H1 (cell line): Measurements from ENCODE around the gene TBX2. TPM values are rescaled to one million over a fixed set of nuclear protein-coding genes. Genes with fewer than 3 reads are reported as not detected.

Experiments
- CTCF ChIA-PET: fragments of 300-600 bp; sonication (Branson Sonifier 250); formaldehyde crosslinking; loops from one replicate; lab custom pipeline; 2021; ENCODE audit not compliant: partially characterized antibody; lab: Charles Lee
- POLR2A ChIA-PET: fragments of 300-600 bp; sonication (Branson Sonifier 250); formaldehyde crosslinking; loops from one replicate; lab custom pipeline; 2021; ENCODE audit warnings: inconsistent platforms; ENCODE audit not compliant: partially characterized antibody; lab: Charles Lee
- DNase-seq, 2 experiments: peaks; one replicate each; pipeline versions ENCODE4 v3.0.0 to v3.0.0-alpha.2; 2010 to 2022; ENCODE audit warnings: low spot score in 2 of 2, low read depth in 1 of 2, mixed read lengths in 1 of 2
- FAIRE-seq: peaks from 2 replicates; lab custom pipeline; 2011; peaks lifted over from hg19 to GRCh38; lab: Jason Lieb, UNC
- H2AFZ ChIP-seq: 2 replicates; pipeline ENCODE4 v1.8.1; 2012; ENCODE audit warnings: low read length, inconsistent platforms
- H2AK5ac ChIP-seq: 2 replicates; pipeline ENCODE4 v1.6.1; 2013; ENCODE audit warnings: low read depth, low read length
- H2BK120ac ChIP-seq: replicated peaks from 2 replicates; pipeline ENCODE3; 2013; ENCODE audit warnings: low read depth, low read length, inconsistent platforms
- H2BK12ac ChIP-seq: 2 replicates; pipeline ENCODE4 v1.6.1; 2013; ENCODE audit warnings: low read depth, low read length
- H2BK15ac ChIP-seq: 2 replicates; pipeline ENCODE4 v1.6.1; 2013; ENCODE audit warnings: low read length
- H2BK20ac ChIP-seq: 2 replicates; pipeline ENCODE4 v1.6.1; 2013; ENCODE audit warnings: low read length
- H2BK5ac ChIP-seq: 2 replicates; pipeline ENCODE4 v1.6.1; 2013; ENCODE audit warnings: low read depth, low read length
- H3K14ac ChIP-seq: 2 replicates; pipeline ENCODE4 v1.6.1; 2013; ENCODE audit warnings: inconsistent platforms; ENCODE audit not compliant: insufficient read length
- H3K18ac ChIP-seq: 2 replicates; pipeline ENCODE4 v1.6.1; 2013; ENCODE audit warnings: low read length; ENCODE audit errors: extremely low read depth
- H3K23ac ChIP-seq: 2 replicates; pipeline ENCODE4 v1.6.1; 2013; ENCODE audit warnings: inconsistent platforms; ENCODE audit not compliant: insufficient read length
- H3K23me2 ChIP-seq: 2 replicates; pipeline ENCODE4 v1.6.1; 2013; ENCODE audit warnings: low read depth, low read length
- H3K27ac ChIP-seq: 2 replicates; pipeline ENCODE4 v1.6.1; 2011; ENCODE audit warnings: low read depth, low read length, inconsistent platforms
- H3K27me3 ChIP-seq, 4 experiments: replicated peaks in 1 of 4; 1 replicate in 1 of 4; 2 replicates in 3 of 4; pipeline versions ENCODE4 v1.6.1 to v1.8.1; 2011 to 2013; ENCODE audit warnings: low read length in 3 of 4, mild to moderate bottlenecking in 3 of 4, inconsistent platforms in 2 of 4, mixed read lengths in 2 of 4, moderate library complexity in 1 of 4; ENCODE audit not compliant: control insufficient read depth in 3 of 4, insufficient read depth in 3 of 4; ENCODE audit errors: extremely low read depth in 1 of 4
- H3K36me3 ChIP-seq, 4 experiments: 2 replicates each; pipeline versions ENCODE4 v1.6.1 to v1.8.1; 2011 to 2013; ENCODE audit warnings: mild to moderate bottlenecking in 4 of 4, low read length in 3 of 4, moderate library complexity in 2 of 4, control low read depth in 1 of 4, inconsistent platforms in 1 of 4; ENCODE audit not compliant: insufficient read depth in 4 of 4, control insufficient read depth in 2 of 4
- H3K4ac ChIP-seq: replicated peaks from 2 replicates; pipeline ENCODE3; 2013; ENCODE audit warnings: low read length, low read depth, mixed read lengths, inconsistent platforms; ENCODE audit not compliant: insufficient read length
- H3K4me1 ChIP-seq, 4 experiments: replicated peaks in 1 of 4; 1 replicate in 1 of 4; 2 replicates in 3 of 4; pipeline versions ENCODE4 v1.6.1 to v1.8.1; 2011 to 2013; ENCODE audit warnings: low read length in 3 of 4, inconsistent platforms in 2 of 4, mixed read lengths in 1 of 4; ENCODE audit not compliant: insufficient read depth in 4 of 4, control insufficient read depth in 3 of 4
- H3K4me2 ChIP-seq, 2 experiments: 2 replicates each; pipeline versions ENCODE4 v1.6.1 to v1.8.1; 2011 to 2013; ENCODE audit warnings: low read depth in 2 of 2, low read length in 2 of 2, control low read depth in 1 of 2, inconsistent platforms in 1 of 2, mild to moderate bottlenecking in 1 of 2; ENCODE audit not compliant: insufficient read depth in 1 of 2
- H3K4me3 ChIP-seq, 4 experiments: fragments of 200-600, 300-600 bp in 1 of 4; sonication (generic), shearing (Covaris generic), sonication (Bioruptor Twin) in 1 of 4; 2 replicates each; pipeline versions ENCODE4 v1.5.1 to v1.8.1; 2011 to 2016; ENCODE audit warnings: low read length in 4 of 4, low read depth in 3 of 4, control low read depth in 2 of 4, inconsistent platforms in 2 of 4, mild to moderate bottlenecking in 2 of 4, mixed read lengths in 1 of 4, moderate library complexity in 1 of 4; ENCODE audit not compliant: insufficient read depth in 2 of 4; ENCODE audit errors: extremely low read depth in 1 of 4
- H3K56ac ChIP-seq: replicated peaks from 2 replicates; pipeline ENCODE3; 2013; ENCODE audit warnings: low read depth, mild to moderate bottlenecking, mixed read lengths, low read length, inconsistent platforms; ENCODE audit not compliant: insufficient read length
- H3K79me1 ChIP-seq: 2 replicates; pipeline ENCODE4 v1.6.1; 2013; ENCODE audit warnings: low read depth, low read length, control low read depth
- H3K79me2 ChIP-seq, 2 experiments: 2 replicates each; pipeline versions ENCODE4 v1.6.1 to v1.8.1; 2012 to 2013; ENCODE audit warnings: low read length in 2 of 2, mild to moderate bottlenecking in 2 of 2, inconsistent platforms in 1 of 2; ENCODE audit not compliant: insufficient read depth in 2 of 2, control insufficient read depth in 1 of 2
- H3K9ac ChIP-seq, 4 experiments: replicated peaks in 1 of 4; 1 replicate in 1 of 4; 2 replicates in 3 of 4; pipeline versions ENCODE4 v1.6.1 to v1.8.1; 2011 to 2013; ENCODE audit warnings: low read depth in 3 of 4, low read length in 3 of 4, control low read depth in 2 of 4, mild to moderate bottlenecking in 2 of 4, moderate library complexity in 2 of 4, inconsistent platforms in 1 of 4; ENCODE audit errors: extremely low read depth in 1 of 4
- H3K9me3 ChIP-seq, 2 experiments: 2 replicates each; pipeline versions ENCODE4 v1.6.1 to v1.8.1; 2012 to 2013; ENCODE audit warnings: mild to moderate bottlenecking in 2 of 2, moderate library complexity in 2 of 2, control low read depth in 1 of 2, inconsistent platforms in 1 of 2, low read depth in 1 of 2, low read length in 1 of 2, mixed read lengths in 1 of 2; ENCODE audit not compliant: insufficient read depth in 2 of 2
- H4K20me1 ChIP-seq, 2 experiments: replicated peaks in 1 of 2; 2 replicates each; pipeline versions ENCODE3 to v1.8.1; 2011 to 2013; ENCODE audit warnings: inconsistent platforms in 2 of 2, low read length in 2 of 2, mild to moderate bottlenecking in 1 of 2; ENCODE audit not compliant: insufficient read depth in 2 of 2, control insufficient read depth in 1 of 2
- H4K5ac ChIP-seq: 2 replicates; pipeline ENCODE4 v1.6.1; 2013; ENCODE audit warnings: low read length, low read depth, mixed read lengths, inconsistent platforms; ENCODE audit not compliant: insufficient read length
- H4K8ac ChIP-seq: 2 replicates; pipeline ENCODE4 v1.8.0; 2013; ENCODE audit warnings: mild to moderate bottlenecking, moderate library complexity, low read length, inconsistent platforms; ENCODE audit not compliant: insufficient read depth; ENCODE audit errors: extremely low read depth
- H4K91ac ChIP-seq: replicated peaks from 2 replicates; pipeline ENCODE3; 2013; ENCODE audit warnings: low read length, mixed read lengths, inconsistent platforms; ENCODE audit not compliant: insufficient read length
- JUND ChIP-seq: IDR thresholded peaks from 2 replicates; pipeline ENCODE4 v1.6.1; 2011; ENCODE audit warnings: mild to moderate bottlenecking, improper control_type of control experiment, low read length
- TAF7 ChIP-seq: optimal IDR thresholded peaks from 2 replicates; pipeline ENCODE3; 2011; ENCODE audit warnings: low read depth, mild to moderate bottlenecking, inconsistent platforms, low read length, moderate library complexity, borderline replicate concordance
- WGBS, 2 experiments: shearing (Covaris generic) in 1 of 2; methylation state at CpG; one replicate each; pipeline versions ENCODE4 v1.1.6 to v1.1.7; 2013 to 2015; ENCODE audit warnings: low lambda C conversion rate in 2 of 2, mixed read lengths in 2 of 2, inconsistent platforms in 1 of 2, low coverage in 1 of 2, missing lambda C conversion rate in 1 of 2; ENCODE audit not compliant: insufficient replicate concordance in 2 of 2, insufficient coverage in 1 of 2, insufficient read length in 1 of 2; ENCODE audit errors: extremely low coverage in 1 of 2, missing lambda C conversion rate in 1 of 2; 5-methylcytosine and 5-hydroxymethylcytosine counted together
- polyA plus RNA-seq, 7 experiments: library from polyadenylated mRNA; depleted of rRNA in 3 of 7; stranded (reverse) in 5 of 7; unstranded in 2 of 7; fragments of >200 nt in 5 of 7; fragments of 200-250 nt in 2 of 7; gene quantifications; 1 replicate in 5 of 7; 2 replicates in 1 of 7; 4 replicates in 1 of 7; pipeline versions ENCODE4 v1.2.1 to v1.2.3, GENCODE V29; 2011 to 2013; ENCODE audit warnings: missing spikeins in 2 of 7, mixed read lengths in 2 of 7
- total RNA-seq: library from RNA; stranded (reverse); fragmentation: NEBNext Ultra II Directional; extraction: Animal tissue kit (Norgen Biotek cat#: 25700); gene quantifications from 2 replicates; pipeline ENCODE4 v1.2.1, GENCODE V29; 2021

TBX2 gene
- total and polyA plus RNA-seq, 2 of the 8 experiments (the other 6 are each of a cell fraction or from before 2014, with no cell fraction given): not detected

- Histone ChIP-seq H3K9me3 (no peaks in the 10 kb centered on the region), H3K79me1 (no peaks in the 10 kb centered on the region), H3K9ac (no peak overlapping the region), H3K4me2 (no peak overlapping the region), H3K79me2 (no peaks in the 10 kb centered on the region), H3K27me3 (peaks cover 0 to 9% (median 4%) of the 10 kb centered on the region in 4 experiments; a peak in 5 of 7 replicates), H4K5ac (no peak overlapping the region), H3K4ac (no peak overlapping the region), H3K56ac (no peak overlapping the region), H2BK12ac (no peak overlapping the region), H3K4me3 (no peak overlapping the region), H2BK20ac (no peak overlapping the region), H2BK5ac (no peak overlapping the region), H4K91ac (no peak overlapping the region), H2AK5ac (no peak overlapping the region), H2AFZ (no peak overlapping the region), H3K27ac (no peak overlapping the region), H2BK15ac (no peak overlapping the region), H3K23ac (no peak overlapping the region), H3K18ac (no peak overlapping the region), H4K20me1 (no peaks in the 10 kb centered on the region), H3K14ac (no peak overlapping the region), H3K4me1 (peaks cover 0 to 6% (median 2%) of the 10 kb centered on the region in 4 experiments; a peak in 5 of 7 replicates), H3K36me3 (no peaks in the 10 kb centered on the region), H4K8ac (no peak overlapping the region), H3K23me2 (peaks cover 2% of the 10 kb centered on the region; the same call in 1 of the 2 replicates), H2BK120ac (no peak overlapping the region)
- FAIRE-seq (no peak), DNase-seq (no peak)
- WGBS, 2 experiments: 91% methylated on average over 4 of the region's 4 CpGs; no CpG with 5 or more reads in 1 of the 2 experiments
- ChIA-PET CTCF (interaction anchor here (1.1 to 2.1 kb wide), 8 partner anchors 10 to 153 kb away, joined by 3 to 10 read pairs (median 5); no protein-coding TSS in a partner anchor), POLR2A (no interaction called here)
- TF ChIP-seq TAF7 (no peak), JUND (no peak)
Observed at GRCh38 chr17:61421460-61421859, 21.8 kb downstream of the TBX2 start.
